MCF 10A (cell line): ENCODE results near the gene CFHR4. TPM values are rescaled to one million over a fixed set of nuclear protein-coding genes. Genes with fewer than 3 reads are reported as not detected.

Source experiments
- BruUV-seq: library from RNA; stranded (reverse); fragments of 400-500 nt; replicated peaks from 2 replicates; lab custom pipeline; 2021; lab: Mats Ljungman, UMichigan
- CTCF ChIA-PET: fragments of 300-600 bp; sonication (Branson Sonifier 250); formaldehyde crosslinking; extraction: SDS; loops from one replicate; lab custom pipeline; 2021; ENCODE audit warnings: antibody characterized with exemption, inconsistent platforms; lab: Yijun Ruan, JAX
- POLR2A ChIA-PET: fragments of 300-600, 350-650 bp; sonication (Branson Sonifier 250); formaldehyde crosslinking; extraction: SDS; loops from one replicate; lab custom pipeline; 2020; ENCODE audit warnings: antibody characterized with exemption, inconsistent platforms; lab: Yijun Ruan, JAX
- DNase-seq: peaks from one replicate; pipeline ENCODE4 v3.0.0-alpha.2; 2018; ENCODE audit not compliant: unreplicated experiment
- H3K27ac Mint-ChIP-seq: one replicate; pipeline ENCODE4 v1.8.0; 2022; ENCODE audit warnings: mild to moderate bottlenecking, low read depth, mixed read lengths; ENCODE audit not compliant: unreplicated experiment
- H3K27me3 Mint-ChIP-seq: one replicate; pipeline ENCODE4 v1.8.0; 2022; ENCODE audit warnings: mixed read lengths; ENCODE audit not compliant: insufficient read depth, unreplicated experiment
- H3K36me3 Mint-ChIP-seq: one replicate; pipeline ENCODE4 v1.8.0; 2022; ENCODE audit warnings: mild to moderate bottlenecking, moderate library complexity, mixed read lengths; ENCODE audit not compliant: insufficient read depth, unreplicated experiment
- H3K4me1 Mint-ChIP-seq: one replicate; pipeline ENCODE4 v1.8.0; 2022; ENCODE audit warnings: mixed read lengths; ENCODE audit not compliant: insufficient read depth, unreplicated experiment
- H3K4me3 Mint-ChIP-seq: one replicate; pipeline ENCODE4 v1.8.0; 2022; ENCODE audit warnings: mild to moderate bottlenecking, moderate library complexity, mixed read lengths; ENCODE audit not compliant: unreplicated experiment
- H3K9me3 Mint-ChIP-seq: one replicate; pipeline ENCODE4 v1.8.0; 2022; ENCODE audit warnings: mixed read lengths; ENCODE audit not compliant: unreplicated experiment
- CTCF ChIP-seq: fragments of 200-600 bp; IDR thresholded peaks from one replicate; pipeline ENCODE4 v1.8.0; 2022; ENCODE audit warnings: antibody characterized with exemption, mild to moderate bottlenecking; ENCODE audit not compliant: unreplicated experiment
- intact Hi-C: fragments of 100-400 bp; cut with micrococcal nuclease; formaldehyde crosslinking; loops from 2 replicates; pipeline ENCODE4 v1.14.1; 2022
- total RNA-seq: library from RNA; stranded (reverse); gene quantifications from 2 replicates; pipeline ENCODE4 v1.2.3, GENCODE V29; 2022

CFHR4 gene
- total RNA-seq, 1 experiment from 2014 or later = not detected

- CTCF ChIA-PET = interaction anchor here (1.2 to 1.5 kb wide), 2 partner anchors 10 to 179 kb away, joined by 3 read pairs; no protein-coding TSS in a partner anchor
- H3K4me3 Mint-ChIP-seq = no peak overlapping the region
These were observed 64.0 kb downstream of the CFHR4 start for GRCh38 chr1:196951711-196952394.

GRCh38 chr1:196954778-196955177, 66.9 kb downstream of the CFHR4 start:
- POLR2A ChIA-PET = no interaction called here
- Mint-ChIP-seq H3K9me3 (peaks cover 8% of the 10 kb centered on the region), H3K27ac (no peak overlapping the region), H3K4me1 (no peaks in the 10 kb centered on the region), H3K27me3 (no peaks in the 10 kb centered on the region), H3K36me3 (no peaks in the 10 kb centered on the region), H3K4me3 (no peak overlapping the region)
- CTCF ChIA-PET = interaction anchor here (0.5 to 0.6 kb wide), 2 partner anchors 83 to 211 kb away, joined by 3 read pairs; no protein-coding TSS in a partner anchor
- BruUV-seq = no TSS peak
- TF ChIP-seq CTCF = no peak
- no peak for DNase-seq
- intact Hi-C loops = no loop called here

More at GRCh38 chr1:196951711-196952394, 64.0 kb downstream of the CFHR4 start:
- POLR2A ChIA-PET = no interaction called here
- Mint-ChIP-seq H3K27me3 (no peaks in the 10 kb centered on the region), H3K9me3 (peaks cover 8% of the 10 kb centered on the region), H3K27ac (no peak overlapping the region), H3K36me3 (no peaks in the 10 kb centered on the region), H3K4me1 (no peaks in the 10 kb centered on the region)
- intact Hi-C loops = no loop called here
- no TSS peak for BruUV-seq
- no peak for TF ChIP-seq CTCF
- no peak for DNase-seq

- peaks cover 8% of the 10 kb centered on the region for H3K9me3 Mint-ChIP-seq
- intact Hi-C loops = no loop called here
- POLR2A ChIA-PET = no interaction called here
- CTCF ChIA-PET = no interaction called here
- no peak overlapping the region for H3K4me3 Mint-ChIP-seq
- H3K27ac Mint-ChIP-seq = no peak overlapping the region
- no peak for DNase-seq
- no TSS peak for BruUV-seq
- no peaks in the 10 kb centered on the region for H3K4me1 Mint-ChIP-seq
- H3K36me3 Mint-ChIP-seq = no peaks in the 10 kb centered on the region
- H3K27me3 Mint-ChIP-seq = no peaks in the 10 kb centered on the region
- no peak for TF ChIP-seq CTCF
These were observed 68.1 kb downstream of the CFHR4 start for GRCh38 chr1:196955926-196956325.

GRCh38 chr1:196960854-196961253, 73.0 kb downstream of the CFHR4 start:
- Mint-ChIP-seq H3K36me3 (no peaks in the 10 kb centered on the region), H3K4me1 (no peaks in the 10 kb centered on the region), H3K27ac (no peak overlapping the region), H3K9me3 (no peaks in the 10 kb centered on the region), H3K4me3 (no peak overlapping the region), H3K27me3 (no peaks in the 10 kb centered on the region)
- POLR2A ChIA-PET = no interaction called here
- CTCF ChIA-PET = interaction anchor here (0.5 kb wide), 1 partner anchor 238 kb away, joined by 3 read pairs; no protein-coding TSS in a partner anchor
- DNase-seq = no peak
- intact Hi-C loops = no loop called here
- no TSS peak for BruUV-seq
- TF ChIP-seq CTCF = no peak

Other genes starting within 250 kb of the CFHR4 start
- gene CFH, start 236.0 kb upstream of the CFHR4 start, total RNA-seq = 21.3 and 31.6 TPM in 2 replicates
- not detected in 2 replicates for gene CFHR3, start 113.2 kb upstream of the CFHR4 start, total RNA-seq
- not detected in 2 replicates for gene CFHR1, start 68.3 kb upstream of the CFHR4 start, total RNA-seq
- not detected in 2 replicates for gene CFHR2, start 55.7 kb downstream of the CFHR4 start, total RNA-seq
- not detected in 2 replicates for gene CFHR5, start 89.5 kb downstream of the CFHR4 start, total RNA-seq
- not detected in 2 replicates for gene F13B, start 179.2 kb downstream of the CFHR4 start, total RNA-seq